ENCODE results near the gene UBN1.
A peak's percentile ranks its signal among the peaks of the same experiment; 100 is the strongest.

UBN1 gene

DNA sequence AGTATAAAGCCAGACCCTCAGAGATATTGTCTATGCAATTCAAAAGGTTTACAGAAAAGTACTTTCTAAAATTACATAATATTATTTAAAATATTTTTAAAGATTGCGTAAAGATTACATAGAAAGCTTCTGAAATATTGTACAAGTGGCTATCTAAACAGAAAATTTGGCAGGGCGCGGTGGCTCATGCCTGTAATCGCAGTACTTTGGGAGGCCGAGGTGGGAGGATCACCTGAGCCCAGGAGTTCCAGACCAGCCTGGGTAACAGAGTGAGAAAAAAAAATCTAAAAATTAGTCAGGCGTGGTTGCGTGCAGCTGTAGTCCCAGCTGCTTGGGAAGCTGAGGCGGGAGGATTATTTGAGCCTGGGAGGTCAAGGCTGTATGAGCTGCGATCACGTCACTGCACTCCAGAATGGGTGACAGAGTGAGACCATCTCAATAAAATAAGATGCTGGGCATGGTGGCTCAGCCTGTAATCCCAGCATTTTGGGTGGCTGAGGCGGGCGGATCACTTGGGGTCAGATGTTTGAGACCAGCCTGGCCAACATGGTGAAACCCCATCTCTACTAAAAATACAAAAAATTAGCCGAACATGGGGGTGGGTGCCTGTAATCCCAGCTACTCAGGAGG lies 18.1 kb downstream of the UBN1 start:
- Histone ChIP-seq H3K9ac (ENCODE audit: low read length) (no peak overlapping the region), H3K79me1 (replicated peaks; ENCODE audit: low read length, poor library complexity, severe bottlenecking) (peaks cover 3% of the 10 kb centered on the region), H3K23ac (ENCODE audit: low read length in 2 of 2) (no peak overlapping the region), H3K4ac (ENCODE audit: low read depth in 1 of 2, low read length in 2 of 2) (no peak overlapping the region), H3K9me3 (ENCODE audit: control insufficient read depth, low read length) (no peaks in the 10 kb centered on the region), H3K27ac (ENCODE audit: low read length, poor library complexity, severe bottlenecking) (no peak overlapping the region), H4K8ac (ENCODE audit: low read length) (no peak overlapping the region), H2AK5ac (ENCODE audit: low read length, severe bottlenecking) (no peak overlapping the region), H4K91ac (ENCODE audit: low read length) (no peak overlapping the region), H3K36me3 (ENCODE audit: control insufficient read depth in 1 of 2, insufficient read depth in 2 of 2, low read depth in 1 of 2, low read length in 2 of 2) (peaks cover 28 to 82% of the 10 kb centered on the region in 2 experiments), H3K27me3 (ENCODE audit: control insufficient read depth in 1 of 2, insufficient read depth in 1 of 2, low read length in 2 of 2) (no peaks in the 10 kb centered on the region), H3K14ac (ENCODE audit: low read length in 2 of 2) (no peak overlapping the region), H3K4me1 (ENCODE audit: control insufficient read depth, insufficient read depth, low read depth, low read length) (peaks cover 37% of the 10 kb centered on the region), H2BK15ac (ENCODE audit: low read depth, poor library complexity, severe bottlenecking) (no peak overlapping the region), H2AFZ (ENCODE audit: low read depth, low read length) (no peak overlapping the region), H2BK5ac (ENCODE audit: low read depth, low read length, poor library complexity, severe bottlenecking) (no peak overlapping the region), H2BK120ac (ENCODE audit: low read depth, low read length) (no peak overlapping the region), H3K4me3 (ENCODE audit: insufficient read depth in 1 of 2, low read depth in 1 of 2, low read length in 2 of 2) (no peak overlapping the region), H3K4me2 (ENCODE audit: low read length, poor library complexity, severe bottlenecking) (no peak overlapping the region), H3K18ac (ENCODE audit: low read depth in 1 of 2, low read length in 2 of 2) (no peak overlapping the region), H2BK12ac (ENCODE audit: low read length in 2 of 2) (no peak overlapping the region)
- 97% methylated on average over 13 of the region's 13 CpGs for WGBS
- DNase-seq, result no peak

DNA sequence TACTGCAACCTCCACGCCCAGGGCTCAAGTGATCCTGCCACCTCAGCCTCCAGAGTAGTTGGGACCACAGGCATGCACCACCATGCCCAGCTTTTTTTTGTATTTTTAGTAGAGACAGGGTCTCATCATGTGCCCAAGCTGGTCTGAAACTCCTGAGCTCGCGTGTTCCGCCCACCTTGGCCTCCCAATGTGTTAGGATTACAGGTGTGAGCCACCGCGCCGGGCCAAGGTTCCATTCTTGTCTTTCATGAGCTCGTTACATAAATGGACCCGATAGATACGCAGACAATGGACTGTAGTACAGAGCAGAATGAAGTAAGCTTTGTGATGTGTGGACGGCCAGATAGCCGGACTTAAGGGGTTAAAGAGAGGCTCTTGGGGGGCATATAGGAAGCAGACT lies 19.3 kb downstream of the UBN1 start:
- Histone ChIP-seq H2BK15ac (ENCODE audit: low read depth, poor library complexity, severe bottlenecking) (no peak overlapping the region), H3K14ac (ENCODE audit: low read length in 2 of 2) (no peak overlapping the region), H3K4me2 (ENCODE audit: low read length, poor library complexity, severe bottlenecking) (no peak overlapping the region), H2BK12ac (ENCODE audit: low read length in 2 of 2) (no peak overlapping the region), H4K8ac (ENCODE audit: low read length) (no peak overlapping the region), H3K23ac (ENCODE audit: low read length in 2 of 2) (no peak overlapping the region), H3K9me3 (ENCODE audit: control insufficient read depth, low read length) (no peaks in the 10 kb centered on the region), H2BK5ac (ENCODE audit: low read depth, low read length, poor library complexity, severe bottlenecking) (no peak overlapping the region), H3K27me3 (ENCODE audit: control insufficient read depth in 1 of 2, insufficient read depth in 1 of 2, low read length in 2 of 2) (no peaks in the 10 kb centered on the region), H2BK120ac (ENCODE audit: low read depth, low read length) (no peak overlapping the region), H3K9ac (ENCODE audit: low read length) (no peak overlapping the region), H3K4me1 (ENCODE audit: control insufficient read depth, insufficient read depth, low read depth, low read length) (peaks cover 39% of the 10 kb centered on the region), H2AK5ac (ENCODE audit: low read length, severe bottlenecking) (peak overlapping the region; percentile 28), H3K18ac (ENCODE audit: low read depth in 1 of 2, low read length in 2 of 2) (no peak overlapping the region), H3K27ac (ENCODE audit: low read length, poor library complexity, severe bottlenecking) (peak overlapping the region; percentile 96), H4K91ac (ENCODE audit: low read length) (no peak overlapping the region), H3K4ac (ENCODE audit: low read depth in 1 of 2, low read length in 2 of 2) (no peak overlapping the region), H3K79me1 (replicated peaks; ENCODE audit: low read length, poor library complexity, severe bottlenecking) (peaks cover 9% of the 10 kb centered on the region), H2AFZ (ENCODE audit: low read depth, low read length) (no peak overlapping the region), H3K4me3 (ENCODE audit: insufficient read depth in 1 of 2, low read depth in 1 of 2, low read length in 2 of 2) (no peak overlapping the region), H3K36me3 (ENCODE audit: control insufficient read depth in 1 of 2, insufficient read depth in 2 of 2, low read depth in 1 of 2, low read length in 2 of 2) (peaks cover 31 to 80% of the 10 kb centered on the region in 2 experiments)
- 96% methylated on average over 12 of the region's 12 CpGs for WGBS
- no peak for DNase-seq

DNA sequence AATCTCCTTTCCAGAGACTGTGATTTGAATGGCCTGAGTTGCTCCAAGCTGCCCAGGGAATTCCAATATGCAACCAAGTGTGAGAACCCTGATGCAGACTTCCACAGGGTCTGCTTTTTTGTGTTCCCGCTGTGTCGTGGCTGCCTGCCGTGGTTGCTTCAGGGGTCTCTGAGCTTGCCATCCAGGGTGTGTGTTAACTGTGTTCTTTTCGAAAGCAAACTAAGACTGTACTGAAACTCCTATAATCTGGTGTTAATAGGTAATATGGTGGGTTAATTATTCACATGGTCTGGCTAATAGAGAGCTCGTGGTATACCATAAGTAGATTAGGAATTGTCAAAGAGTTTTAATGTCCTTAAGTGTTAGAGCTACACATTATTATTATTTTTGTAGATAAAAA lies 20.7 kb downstream of the UBN1 start:
- no peak overlapping the region for H4K91ac ChIP-seq (ENCODE audit: low read length)
- H3K18ac ChIP-seq (ENCODE audit: low read depth in 1 of 2, low read length in 2 of 2), result no peak overlapping the region
- no peak overlapping the region for H4K8ac ChIP-seq (ENCODE audit: low read length)
- no peak overlapping the region for H2BK12ac ChIP-seq (ENCODE audit: low read length in 2 of 2)
- no peak overlapping the region for H3K23ac ChIP-seq (ENCODE audit: low read length in 2 of 2)
- WGBS, result over 99% methylated on average over 4 of the region's 5 CpGs
- no peaks in the 10 kb centered on the region for H3K27me3 ChIP-seq (ENCODE audit: control insufficient read depth in 1 of 2, insufficient read depth in 1 of 2, low read length in 2 of 2)
- H3K4ac ChIP-seq (ENCODE audit: low read depth in 1 of 2, low read length in 2 of 2), result no peak overlapping the region
- no peaks in the 10 kb centered on the region for H3K9me3 ChIP-seq (ENCODE audit: control insufficient read depth, low read length)
- H3K14ac ChIP-seq (ENCODE audit: low read length in 2 of 2), result no peak overlapping the region
- peak overlapping the region; percentile 96 for H3K27ac ChIP-seq (ENCODE audit: low read length, poor library complexity, severe bottlenecking)
- H3K36me3 ChIP-seq (ENCODE audit: control insufficient read depth in 1 of 2, insufficient read depth in 2 of 2, low read depth in 1 of 2, low read length in 2 of 2), result peaks cover 39 to 77% of the 10 kb centered on the region in 2 experiments
- no peak overlapping the region for H2AFZ ChIP-seq (ENCODE audit: low read depth, low read length)
- no peak overlapping the region for H3K4me3 ChIP-seq (ENCODE audit: insufficient read depth in 1 of 2, low read depth in 1 of 2, low read length in 2 of 2)
- no peak for DNase-seq
- H3K4me1 ChIP-seq (ENCODE audit: control insufficient read depth, insufficient read depth, low read depth, low read length), result peaks cover 37% of the 10 kb centered on the region
- H3K79me1 ChIP-seq (replicated peaks; ENCODE audit: low read length, poor library complexity, severe bottlenecking), result peaks cover 19% of the 10 kb centered on the region
- no peak overlapping the region for H2BK120ac ChIP-seq (ENCODE audit: low read depth, low read length)
- no peak overlapping the region for H3K9ac ChIP-seq (ENCODE audit: low read length)
- peak overlapping the region; percentile 59 for H3K4me2 ChIP-seq (ENCODE audit: low read length, poor library complexity, severe bottlenecking)
- no peak overlapping the region for H2AK5ac ChIP-seq (ENCODE audit: low read length, severe bottlenecking)
- H2BK15ac ChIP-seq (ENCODE audit: low read depth, poor library complexity, severe bottlenecking), result no peak overlapping the region
- H2BK5ac ChIP-seq (ENCODE audit: low read depth, low read length, poor library complexity, severe bottlenecking), result no peak overlapping the region

DNA sequence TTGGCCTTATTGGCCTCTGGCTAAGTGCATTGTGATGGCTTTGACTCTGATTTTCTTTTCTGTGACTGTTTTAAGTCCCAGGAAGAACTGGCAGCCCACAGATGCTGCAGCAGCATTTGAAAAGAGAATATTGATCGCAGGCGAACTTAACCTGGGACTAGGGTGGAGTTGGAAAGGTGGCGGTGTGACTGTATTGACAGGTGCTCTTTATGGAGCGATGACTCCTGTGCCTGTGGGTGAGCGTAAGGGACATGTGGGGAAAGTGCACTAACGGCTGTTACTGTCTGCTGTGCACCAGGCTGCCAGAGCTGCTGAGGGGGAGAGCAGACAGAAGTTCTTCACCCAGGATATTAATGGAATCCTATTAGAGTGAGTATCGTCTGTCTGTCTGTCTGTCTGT lies 21.3 kb downstream of the UBN1 start:
- Histone ChIP-seq H4K8ac (ENCODE audit: low read length) (no peak overlapping the region), H3K27me3 (ENCODE audit: control insufficient read depth in 1 of 2, insufficient read depth in 1 of 2, low read length in 2 of 2) (no peaks in the 10 kb centered on the region), H3K23ac (ENCODE audit: low read length in 2 of 2) (no peak overlapping the region), H3K9me3 (ENCODE audit: control insufficient read depth, low read length) (no peaks in the 10 kb centered on the region), H3K27ac (ENCODE audit: low read length, poor library complexity, severe bottlenecking) (peak overlapping the region; percentile 95), H2BK5ac (ENCODE audit: low read depth, low read length, poor library complexity, severe bottlenecking) (peak overlapping the region; percentile 54), H3K18ac (ENCODE audit: low read depth in 1 of 2, low read length in 2 of 2) (no peak overlapping the region), H3K4me3 (ENCODE audit: insufficient read depth in 1 of 2, low read depth in 1 of 2, low read length in 2 of 2) (no peak overlapping the region), H3K79me1 (replicated peaks; ENCODE audit: low read length, poor library complexity, severe bottlenecking) (peaks cover 24% of the 10 kb centered on the region), H2AK5ac (ENCODE audit: low read length, severe bottlenecking) (peak overlapping the region; percentile 76), H2BK120ac (ENCODE audit: low read depth, low read length) (no peak overlapping the region), H3K9ac (ENCODE audit: low read length) (no peak overlapping the region), H2AFZ (ENCODE audit: low read depth, low read length) (no peak overlapping the region), H3K4ac (ENCODE audit: low read depth in 1 of 2, low read length in 2 of 2) (no peak overlapping the region), H2BK15ac (ENCODE audit: low read depth, poor library complexity, severe bottlenecking) (no peak overlapping the region), H3K4me2 (ENCODE audit: low read length, poor library complexity, severe bottlenecking) (peak overlapping the region; percentile 27), H3K4me1 (ENCODE audit: control insufficient read depth, insufficient read depth, low read depth, low read length) (peaks cover 36% of the 10 kb centered on the region), H3K14ac (ENCODE audit: low read length in 2 of 2) (no peak overlapping the region), H4K91ac (ENCODE audit: low read length) (no peak overlapping the region), H3K36me3 (ENCODE audit: control insufficient read depth in 1 of 2, insufficient read depth in 2 of 2, low read depth in 1 of 2, low read length in 2 of 2) (peaks cover 43 to 77% of the 10 kb centered on the region in 2 experiments), H2BK12ac (ENCODE audit: low read length in 2 of 2) (no peak overlapping the region)
- DNase-seq, result no peak
- WGBS, result 98% methylated on average over 7 of the region's 7 CpGs
